ENCODE data around the gene GAS2L1. TPM values are rescaled to one million over a fixed set of nuclear protein-coding genes. Genes with fewer than 3 reads are reported as not detected.

Gene GAS2L1
- total and polyA plus RNA-seq, 2 experiments from 2014 or later: 5.2 to 9.5 TPM

DNA sequence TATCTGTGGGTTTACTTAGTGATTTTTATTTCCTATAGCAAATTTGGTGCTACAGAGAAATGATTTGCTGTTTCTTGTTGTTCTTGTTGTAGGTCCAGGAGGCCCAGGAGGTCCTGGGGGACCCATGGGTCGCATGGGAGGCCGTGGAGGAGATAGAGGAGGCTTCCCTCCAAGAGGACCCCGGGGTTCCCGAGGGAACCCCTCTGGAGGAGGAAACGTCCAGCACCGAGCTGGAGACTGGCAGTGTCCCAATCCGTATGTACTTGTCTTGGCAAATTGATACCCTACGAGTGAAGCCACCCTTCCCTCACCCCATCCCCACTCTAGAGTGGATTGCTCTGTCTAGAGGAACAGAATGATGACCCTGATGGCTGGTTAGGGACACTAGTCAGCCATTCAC lies 7.8 kb upstream of the GAS2L1 start (continued):
- TF ChIP-seq, protein P1, sequence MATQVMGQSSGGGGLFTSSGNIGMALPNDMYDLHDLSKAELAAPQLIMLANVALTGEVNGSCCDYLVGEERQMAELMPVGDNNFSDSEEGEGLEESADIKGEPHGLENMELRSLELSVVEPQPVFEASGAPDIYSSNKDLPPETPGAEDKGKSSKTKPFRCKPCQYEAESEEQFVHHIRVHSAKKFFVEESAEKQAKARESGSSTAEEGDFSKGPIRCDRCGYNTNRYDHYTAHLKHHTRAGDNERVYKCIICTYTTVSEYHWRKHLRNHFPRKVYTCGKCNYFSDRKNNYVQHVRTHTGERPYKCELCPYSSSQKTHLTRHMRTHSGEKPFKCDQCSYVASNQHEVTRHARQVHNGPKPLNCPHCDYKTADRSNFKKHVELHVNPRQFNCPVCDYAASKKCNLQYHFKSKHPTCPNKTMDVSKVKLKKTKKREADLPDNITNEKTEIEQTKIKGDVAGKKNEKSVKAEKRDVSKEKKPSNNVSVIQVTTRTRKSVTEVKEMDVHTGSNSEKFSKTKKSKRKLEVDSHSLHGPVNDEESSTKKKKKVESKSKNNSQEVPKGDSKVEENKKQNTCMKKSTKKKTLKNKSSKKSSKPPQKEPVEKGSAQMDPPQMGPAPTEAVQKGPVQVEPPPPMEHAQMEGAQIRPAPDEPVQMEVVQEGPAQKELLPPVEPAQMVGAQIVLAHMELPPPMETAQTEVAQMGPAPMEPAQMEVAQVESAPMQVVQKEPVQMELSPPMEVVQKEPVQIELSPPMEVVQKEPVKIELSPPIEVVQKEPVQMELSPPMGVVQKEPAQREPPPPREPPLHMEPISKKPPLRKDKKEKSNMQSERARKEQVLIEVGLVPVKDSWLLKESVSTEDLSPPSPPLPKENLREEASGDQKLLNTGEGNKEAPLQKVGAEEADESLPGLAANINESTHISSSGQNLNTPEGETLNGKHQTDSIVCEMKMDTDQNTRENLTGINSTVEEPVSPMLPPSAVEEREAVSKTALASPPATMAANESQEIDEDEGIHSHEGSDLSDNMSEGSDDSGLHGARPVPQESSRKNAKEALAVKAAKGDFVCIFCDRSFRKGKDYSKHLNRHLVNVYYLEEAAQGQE (IDR thresholded peaks at IDR 0.05; ENCODE audit: unreplicated experiment): no peak
- TF ChIP-seq, protein P2, sequence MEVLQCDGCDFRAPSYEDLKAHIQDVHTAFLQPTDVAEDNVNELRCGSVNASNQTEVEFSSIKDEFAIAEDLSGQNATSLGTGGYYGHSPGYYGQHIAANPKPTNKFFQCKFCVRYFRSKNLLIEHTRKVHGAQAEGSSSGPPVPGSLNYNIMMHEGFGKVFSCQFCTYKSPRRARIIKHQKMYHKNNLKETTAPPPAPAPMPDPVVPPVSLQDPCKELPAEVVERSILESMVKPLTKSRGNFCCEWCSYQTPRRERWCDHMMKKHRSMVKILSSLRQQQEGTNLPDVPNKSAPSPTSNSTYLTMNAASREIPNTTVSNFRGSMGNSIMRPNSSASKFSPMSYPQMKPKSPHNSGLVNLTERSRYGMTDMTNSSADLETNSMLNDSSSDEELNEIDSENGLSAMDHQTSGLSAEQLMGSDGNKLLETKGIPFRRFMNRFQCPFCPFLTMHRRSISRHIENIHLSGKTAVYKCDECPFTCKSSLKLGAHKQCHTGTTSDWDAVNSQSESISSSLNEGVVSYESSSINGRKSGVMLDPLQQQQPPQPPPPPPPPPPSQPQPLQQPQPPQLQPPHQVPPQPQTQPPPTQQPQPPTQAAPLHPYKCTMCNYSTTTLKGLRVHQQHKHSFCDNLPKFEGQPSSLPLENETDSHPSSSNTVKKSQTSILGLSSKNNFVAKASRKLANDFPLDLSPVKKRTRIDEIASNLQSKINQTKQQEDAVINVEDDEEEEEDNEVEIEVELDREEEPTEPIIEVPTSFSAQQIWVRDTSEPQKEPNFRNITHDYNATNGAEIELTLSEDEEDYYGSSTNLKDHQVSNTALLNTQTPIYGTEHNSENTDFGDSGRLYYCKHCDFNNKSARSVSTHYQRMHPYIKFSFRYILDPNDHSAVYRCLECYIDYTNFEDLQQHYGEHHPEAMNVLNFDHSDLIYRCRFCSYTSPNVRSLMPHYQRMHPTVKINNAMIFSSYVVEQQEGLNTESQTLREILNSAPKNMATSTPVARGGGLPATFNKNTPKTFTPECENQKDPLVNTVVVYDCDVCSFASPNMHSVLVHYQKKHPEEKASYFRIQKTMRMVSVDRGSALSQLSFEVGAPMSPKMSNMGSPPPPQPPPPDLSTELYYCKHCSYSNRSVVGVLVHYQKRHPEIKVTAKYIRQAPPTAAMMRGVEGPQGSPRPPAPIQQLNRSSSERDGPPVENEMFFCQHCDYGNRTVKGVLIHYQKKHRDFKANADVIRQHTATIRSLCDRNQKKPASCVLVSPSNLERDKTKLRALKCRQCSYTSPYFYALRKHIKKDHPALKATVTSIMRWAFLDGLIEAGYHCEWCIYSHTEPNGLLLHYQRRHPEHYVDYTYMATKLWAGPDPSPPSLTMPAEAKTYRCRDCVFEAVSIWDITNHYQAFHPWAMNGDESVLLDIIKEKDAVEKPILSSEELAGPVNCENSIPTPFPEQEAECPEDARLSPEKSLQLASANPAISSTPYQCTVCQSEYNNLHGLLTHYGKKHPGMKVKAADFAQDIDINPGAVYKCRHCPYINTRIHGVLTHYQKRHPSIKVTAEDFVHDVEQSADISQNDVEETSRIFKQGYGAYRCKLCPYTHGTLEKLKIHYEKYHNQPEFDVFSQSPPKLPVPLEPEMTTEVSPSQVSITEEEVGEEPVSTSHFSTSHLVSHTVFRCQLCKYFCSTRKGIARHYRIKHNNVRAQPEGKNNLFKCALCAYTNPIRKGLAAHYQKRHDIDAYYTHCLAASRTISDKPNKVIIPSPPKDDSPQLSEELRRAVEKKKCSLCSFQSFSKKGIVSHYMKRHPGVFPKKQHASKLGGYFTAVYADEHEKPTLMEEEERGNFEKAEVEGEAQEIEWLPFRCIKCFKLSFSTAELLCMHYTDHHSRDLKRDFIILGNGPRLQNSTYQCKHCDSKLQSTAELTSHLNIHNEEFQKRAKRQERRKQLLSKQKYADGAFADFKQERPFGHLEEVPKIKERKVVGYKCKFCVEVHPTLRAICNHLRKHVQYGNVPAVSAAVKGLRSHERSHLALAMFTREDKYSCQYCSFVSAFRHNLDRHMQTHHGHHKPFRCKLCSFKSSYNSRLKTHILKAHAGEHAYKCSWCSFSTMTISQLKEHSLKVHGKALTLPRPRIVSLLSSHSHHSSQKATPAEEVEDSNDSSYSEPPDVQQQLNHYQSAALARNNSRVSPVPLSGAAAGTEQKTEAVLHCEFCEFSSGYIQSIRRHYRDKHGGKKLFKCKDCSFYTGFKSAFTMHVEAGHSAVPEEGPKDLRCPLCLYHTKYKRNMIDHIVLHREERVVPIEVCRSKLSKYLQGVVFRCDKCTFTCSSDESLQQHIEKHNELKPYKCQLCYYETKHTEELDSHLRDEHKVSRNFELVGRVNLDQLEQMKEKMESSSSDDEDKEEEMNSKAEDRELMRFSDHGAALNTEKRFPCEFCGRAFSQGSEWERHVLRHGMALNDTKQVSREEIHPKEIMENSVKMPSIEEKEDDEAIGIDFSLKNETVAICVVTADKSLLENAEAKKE (CRISPR knock-in tag; IDR thresholded peaks at IDR 0.05): no peak

DNA sequence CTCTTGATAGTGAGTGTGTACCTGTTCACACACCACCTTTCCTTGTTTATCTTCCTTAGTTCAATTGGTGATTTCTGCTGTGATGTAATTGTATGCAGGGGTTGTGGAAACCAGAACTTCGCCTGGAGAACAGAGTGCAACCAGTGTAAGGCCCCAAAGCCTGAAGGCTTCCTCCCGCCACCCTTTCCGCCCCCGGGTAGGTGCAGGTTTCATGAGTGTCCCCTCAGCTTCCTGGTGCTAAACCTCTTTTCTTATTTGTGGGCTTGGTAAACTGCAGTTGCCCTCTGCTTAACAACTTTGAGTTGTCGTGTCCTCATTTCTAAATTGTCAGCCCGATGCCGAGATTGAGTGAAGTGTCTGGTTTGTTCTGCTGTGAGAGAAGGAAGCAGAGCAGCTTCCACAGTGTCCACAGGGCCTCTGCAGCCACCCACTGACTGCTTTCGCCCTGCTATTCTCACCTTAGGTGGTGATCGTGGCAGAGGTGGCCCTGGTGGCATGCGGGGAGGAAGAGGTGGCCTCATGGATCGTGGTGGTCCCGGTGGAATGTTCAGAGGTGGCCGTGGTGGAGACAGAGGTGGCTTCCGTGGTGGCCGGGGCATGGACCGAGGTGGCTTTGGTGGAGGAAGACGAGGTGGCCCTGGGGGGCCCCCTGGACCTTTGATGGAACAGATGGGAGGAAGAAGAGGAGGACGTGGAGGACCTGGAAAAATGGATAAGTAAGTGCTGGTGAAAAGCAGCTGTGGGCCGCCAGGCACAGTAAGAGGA lies 7.1 kb upstream of the GAS2L1 start:
- Histone ChIP-seq H3K4me2 (no peak overlapping the region), H3F3A (replicated peaks; ENCODE audit: low read depth) (peaks cover 67% of the 10 kb centered on the region), H3K4me1 (ENCODE audit: insufficient read depth) (no peaks in the 10 kb centered on the region), H3K9me2 (ENCODE audit: insufficient read depth) (no peaks in the 10 kb centered on the region), H3K36me3 (ENCODE audit: insufficient read depth) (peaks cover 62% of the 10 kb centered on the region), H3K27ac (ENCODE audit: low read depth) (no peak overlapping the region), H3K79me2 (replicated peaks; ENCODE audit: insufficient read depth) (0 out of 2 replicates have a peak, but pooled peaks cover 7% of the 10 kb centered on the region), H3K4me3 (no peak overlapping the region), H3K27me3 (ENCODE audit: insufficient read depth) (no peaks in the 10 kb centered on the region), H2AFZ (no peak overlapping the region), H4K20me1 (replicated peaks; ENCODE audit: insufficient read depth) (peaks cover 39% of the 10 kb centered on the region)
- Mint-ChIP-seq H3K27me3 (ENCODE audit: insufficient read depth, low read depth, poor library complexity) (peaks cover 22% of the 10 kb centered on the region), H3K4me1 (peaks cover 8% of the 10 kb centered on the region), H3K4me3 (no peak overlapping the region), H3K9me3 (no peaks in the 10 kb centered on the region; the same call in 2 of the 3 replicates), H3K36me3 (ENCODE audit: low read depth) (peaks cover 72% of the 10 kb centered on the region), H3K27ac (no peak overlapping the region; the same call in 1 of the 2 replicates)
- ATAC-seq (no peak), DNase-seq (ENCODE audit: low spot score) (no peak)
- no peak for TF ChIP-seq NANOG (IDR thresholded peaks at IDR 0.05; ENCODE audit: borderline replicate concordance)
- TF ChIP-seq CREB1 (CRISPR knock-in tag; IDR thresholded peaks at IDR 0.05; ENCODE audit: low read depth): no peak
- TF ChIP-seq ZNF331 (CRISPR knock-in tag; IDR thresholded peaks at IDR 0.05; ENCODE audit: low read depth): no peak
- TF ChIP-seq, protein P3, sequence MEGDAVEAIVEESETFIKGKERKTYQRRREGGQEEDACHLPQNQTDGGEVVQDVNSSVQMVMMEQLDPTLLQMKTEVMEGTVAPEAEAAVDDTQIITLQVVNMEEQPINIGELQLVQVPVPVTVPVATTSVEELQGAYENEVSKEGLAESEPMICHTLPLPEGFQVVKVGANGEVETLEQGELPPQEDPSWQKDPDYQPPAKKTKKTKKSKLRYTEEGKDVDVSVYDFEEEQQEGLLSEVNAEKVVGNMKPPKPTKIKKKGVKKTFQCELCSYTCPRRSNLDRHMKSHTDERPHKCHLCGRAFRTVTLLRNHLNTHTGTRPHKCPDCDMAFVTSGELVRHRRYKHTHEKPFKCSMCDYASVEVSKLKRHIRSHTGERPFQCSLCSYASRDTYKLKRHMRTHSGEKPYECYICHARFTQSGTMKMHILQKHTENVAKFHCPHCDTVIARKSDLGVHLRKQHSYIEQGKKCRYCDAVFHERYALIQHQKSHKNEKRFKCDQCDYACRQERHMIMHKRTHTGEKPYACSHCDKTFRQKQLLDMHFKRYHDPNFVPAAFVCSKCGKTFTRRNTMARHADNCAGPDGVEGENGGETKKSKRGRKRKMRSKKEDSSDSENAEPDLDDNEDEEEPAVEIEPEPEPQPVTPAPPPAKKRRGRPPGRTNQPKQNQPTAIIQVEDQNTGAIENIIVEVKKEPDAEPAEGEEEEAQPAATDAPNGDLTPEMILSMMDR (conservative IDR thresholded peaks at IDR 0.05; ENCODE audit: low read depth in 2 of 2): no peak
- no peak for TF ChIP-seq ZNF114 (CRISPR knock-in tag; IDR thresholded peaks at IDR 0.05)
- TF ChIP-seq POLR2AphosphoS5 (IDR thresholded peaks at IDR 0.05; ENCODE audit: low read depth): no peak
- TF ChIP-seq, protein P4, sequence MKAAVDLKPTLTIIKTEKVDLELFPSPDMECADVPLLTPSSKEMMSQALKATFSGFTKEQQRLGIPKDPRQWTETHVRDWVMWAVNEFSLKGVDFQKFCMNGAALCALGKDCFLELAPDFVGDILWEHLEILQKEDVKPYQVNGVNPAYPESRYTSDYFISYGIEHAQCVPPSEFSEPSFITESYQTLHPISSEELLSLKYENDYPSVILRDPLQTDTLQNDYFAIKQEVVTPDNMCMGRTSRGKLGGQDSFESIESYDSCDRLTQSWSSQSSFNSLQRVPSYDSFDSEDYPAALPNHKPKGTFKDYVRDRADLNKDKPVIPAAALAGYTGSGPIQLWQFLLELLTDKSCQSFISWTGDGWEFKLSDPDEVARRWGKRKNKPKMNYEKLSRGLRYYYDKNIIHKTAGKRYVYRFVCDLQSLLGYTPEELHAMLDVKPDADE (IDR thresholded peaks at IDR 0.05): no peak
- no peak for TF ChIP-seq EZH2 (IDR thresholded peaks at IDR 0.05; ENCODE audit: low read depth, unreplicated experiment)
- no peak for TF ChIP-seq STAT1 (IDR thresholded peaks at IDR 0.05; ENCODE audit: unreplicated experiment)

Data from GM23338 (cell line).